Measurements from ENCODE around the gene TMC6. TPM values are rescaled to one million over a fixed set of nuclear protein-coding genes. Genes with fewer than 3 reads are reported as not detected.
"Not testable (repeated sequence)": the region's sequence is repeated elsewhere in the genome, so short reads cannot be mapped to it uniquely, and the experiment has no call there.

Gene TMC6
- total RNA-seq, 1 donor from 2014 or later: 61.7 TPM

DNA sequence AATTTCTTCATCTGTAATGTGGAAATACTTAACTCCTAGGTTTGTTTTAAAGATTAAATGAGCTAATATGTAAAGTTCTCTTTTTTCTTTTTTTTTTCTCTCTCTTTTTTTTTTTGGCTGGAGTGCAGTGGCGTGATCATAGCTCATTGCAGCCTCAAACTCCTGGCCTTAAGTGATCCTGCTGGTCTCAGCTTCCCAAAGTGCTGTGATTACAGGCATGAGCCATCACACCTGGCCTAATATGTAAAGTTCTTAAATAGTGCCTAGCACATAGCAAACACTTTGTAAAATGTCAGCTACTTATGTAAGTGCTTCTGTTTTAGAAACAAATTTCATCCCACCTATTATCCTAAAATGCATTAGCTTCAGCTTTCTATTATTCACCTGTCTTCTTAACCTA, 40.0 kb downstream of the TMC6 start:
- Histone ChIP-seq H3K36me3 (ENCODE audit: insufficient read depth, low read length) (peaks cover 5% of the 10 kb centered on the region), H3K9me3 (ENCODE audit: insufficient read depth, low read depth, low read length) (no peaks in the 10 kb centered on the region), H3K4me3 (ENCODE audit: insufficient read depth, low read depth, low read length) (no peak overlapping the region), H3K79me2 (ENCODE audit: insufficient read depth, low read length) (no peaks in the 10 kb centered on the region), H3K4me1 (ENCODE audit: insufficient read depth, low read length) (no peaks in the 10 kb centered on the region), H2AFZ (ENCODE audit: low read depth, low read length) (no peak overlapping the region), H3K27ac (ENCODE audit: low read depth, low read length) (no peak overlapping the region), H3K9ac (ENCODE audit: low read length) (no peak overlapping the region), H3K27me3 (ENCODE audit: insufficient read depth, low read length) (no peaks in the 10 kb centered on the region), H3K4me2 (ENCODE audit: low read length) (no peak overlapping the region), H4K20me1 (ENCODE audit: insufficient read depth, low read length) (no peaks in the 10 kb centered on the region)
- Mint-ChIP-seq H3K36me3 (ENCODE audit: low read depth, unreplicated experiment) (peaks cover 8% of the 10 kb centered on the region), H3K27me3 (ENCODE audit: low read depth, unreplicated experiment) (no peaks in the 10 kb centered on the region), H3K9me3 (ENCODE audit: unreplicated experiment) (no peaks in the 10 kb centered on the region), H3K4me1 (ENCODE audit: low read depth, unreplicated experiment) (no peaks in the 10 kb centered on the region), H3K27ac (ENCODE audit: unreplicated experiment) (no peak overlapping the region), H3K4me3 (ENCODE audit: unreplicated experiment) (no peak overlapping the region)
- no peak for DNase-seq (ENCODE audit: low read depth)
- TF ChIP-seq EZH2 (IDR thresholded peaks at IDR 0.05; ENCODE audit: insufficient read depth, low read length): no peak
- TF ChIP-seq, protein P1, sequence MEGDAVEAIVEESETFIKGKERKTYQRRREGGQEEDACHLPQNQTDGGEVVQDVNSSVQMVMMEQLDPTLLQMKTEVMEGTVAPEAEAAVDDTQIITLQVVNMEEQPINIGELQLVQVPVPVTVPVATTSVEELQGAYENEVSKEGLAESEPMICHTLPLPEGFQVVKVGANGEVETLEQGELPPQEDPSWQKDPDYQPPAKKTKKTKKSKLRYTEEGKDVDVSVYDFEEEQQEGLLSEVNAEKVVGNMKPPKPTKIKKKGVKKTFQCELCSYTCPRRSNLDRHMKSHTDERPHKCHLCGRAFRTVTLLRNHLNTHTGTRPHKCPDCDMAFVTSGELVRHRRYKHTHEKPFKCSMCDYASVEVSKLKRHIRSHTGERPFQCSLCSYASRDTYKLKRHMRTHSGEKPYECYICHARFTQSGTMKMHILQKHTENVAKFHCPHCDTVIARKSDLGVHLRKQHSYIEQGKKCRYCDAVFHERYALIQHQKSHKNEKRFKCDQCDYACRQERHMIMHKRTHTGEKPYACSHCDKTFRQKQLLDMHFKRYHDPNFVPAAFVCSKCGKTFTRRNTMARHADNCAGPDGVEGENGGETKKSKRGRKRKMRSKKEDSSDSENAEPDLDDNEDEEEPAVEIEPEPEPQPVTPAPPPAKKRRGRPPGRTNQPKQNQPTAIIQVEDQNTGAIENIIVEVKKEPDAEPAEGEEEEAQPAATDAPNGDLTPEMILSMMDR (IDR thresholded peaks at IDR 0.05; ENCODE audit: insufficient read depth, low read depth, low read length): no peak
- FAIRE-seq: no peak

- no peak overlapping the region for H3K27ac ChIP-seq (ENCODE audit: low read depth, low read length)
- FAIRE-seq (no peak), DNase-seq (ENCODE audit: low read depth) (no peak)
- Mint-ChIP-seq H3K27me3 (ENCODE audit: low read depth, unreplicated experiment) (no peaks in the 10 kb centered on the region), H3K36me3 (ENCODE audit: low read depth, unreplicated experiment) (no peaks in the 10 kb centered on the region), H3K27ac (ENCODE audit: unreplicated experiment) (no peak overlapping the region), H3K4me3 (ENCODE audit: unreplicated experiment) (no peak overlapping the region), H3K9me3 (ENCODE audit: unreplicated experiment) (no peaks in the 10 kb centered on the region), H3K4me1 (ENCODE audit: low read depth, unreplicated experiment) (no peaks in the 10 kb centered on the region)
- no peak for TF ChIP-seq EZH2 (IDR thresholded peaks at IDR 0.05; ENCODE audit: insufficient read depth, low read length)
- TF ChIP-seq, protein P1 (IDR thresholded peaks at IDR 0.05; ENCODE audit: insufficient read depth, low read depth, low read length): no peak
- no peaks in the 10 kb centered on the region for H3K4me1 ChIP-seq (ENCODE audit: insufficient read depth, low read length)
- H3K27me3 ChIP-seq (ENCODE audit: insufficient read depth, low read length): no peaks in the 10 kb centered on the region
- no peaks in the 10 kb centered on the region for H3K9me3 ChIP-seq (ENCODE audit: insufficient read depth, low read depth, low read length)
- H3K79me2 ChIP-seq (ENCODE audit: insufficient read depth, low read length): no peaks in the 10 kb centered on the region
- H3K4me3 ChIP-seq (ENCODE audit: insufficient read depth, low read depth, low read length): no peak overlapping the region
- H4K20me1 ChIP-seq (ENCODE audit: insufficient read depth, low read length): no peaks in the 10 kb centered on the region
- H3K4me2 ChIP-seq (ENCODE audit: low read length): no peak overlapping the region
- peaks cover 5% of the 10 kb centered on the region for H3K36me3 ChIP-seq (ENCODE audit: insufficient read depth, low read length)
- H3K9ac ChIP-seq (ENCODE audit: low read length): no peak overlapping the region
- no peak overlapping the region for H2AFZ ChIP-seq (ENCODE audit: low read depth, low read length)
Observed at GRCh38 chr17:78086740-78087139, 41.8 kb downstream of the TMC6 start.

DNA sequence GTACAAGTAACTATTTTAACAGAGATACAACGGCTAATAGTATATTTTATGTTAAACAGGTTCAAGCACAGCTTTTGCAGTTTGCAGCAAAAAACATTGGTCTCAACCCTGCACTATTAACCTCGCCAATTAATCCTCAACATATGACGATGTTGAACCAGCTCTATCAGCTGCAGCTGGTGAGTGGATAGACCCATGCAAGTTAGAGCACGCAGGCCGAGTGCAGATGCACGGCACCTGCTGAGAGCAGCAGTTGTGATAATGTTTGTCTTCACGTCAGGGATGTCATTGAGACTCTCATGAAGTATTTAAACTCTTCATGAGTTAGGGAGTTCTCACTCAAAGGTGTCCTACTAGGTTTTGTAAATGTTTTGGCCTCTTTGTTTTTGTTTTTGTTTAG, 45.6 kb downstream of the TMC6 start:
- Histone ChIP-seq H3K4me3 (ENCODE audit: insufficient read depth, low read depth, low read length) (no peak overlapping the region), H3K4me2 (ENCODE audit: low read length) (no peak overlapping the region), H3K36me3 (ENCODE audit: insufficient read depth, low read length) (no peaks in the 10 kb centered on the region), H3K27me3 (ENCODE audit: insufficient read depth, low read length) (no peaks in the 10 kb centered on the region), H2AFZ (ENCODE audit: low read depth, low read length) (no peak overlapping the region), H3K79me2 (ENCODE audit: insufficient read depth, low read length) (no peaks in the 10 kb centered on the region), H3K9ac (ENCODE audit: low read length) (no peak overlapping the region), H3K4me1 (ENCODE audit: insufficient read depth, low read length) (no peaks in the 10 kb centered on the region), H4K20me1 (ENCODE audit: insufficient read depth, low read length) (no peaks in the 10 kb centered on the region), H3K27ac (ENCODE audit: low read depth, low read length) (no peak overlapping the region), H3K9me3 (ENCODE audit: insufficient read depth, low read depth, low read length) (no peaks in the 10 kb centered on the region)
- no peak for DNase-seq (ENCODE audit: low read depth)
- TF ChIP-seq, protein P1 (IDR thresholded peaks at IDR 0.05; ENCODE audit: insufficient read depth, low read depth, low read length): no peak
- no peak for TF ChIP-seq EZH2 (IDR thresholded peaks at IDR 0.05; ENCODE audit: insufficient read depth, low read length)
- H3K36me3 Mint-ChIP-seq (ENCODE audit: low read depth, unreplicated experiment): peaks cover under 1% of the 10 kb centered on the region
- H3K9me3 Mint-ChIP-seq (ENCODE audit: unreplicated experiment): no peaks in the 10 kb centered on the region
- no peaks in the 10 kb centered on the region for H3K27me3 Mint-ChIP-seq (ENCODE audit: low read depth, unreplicated experiment)
- H3K27ac Mint-ChIP-seq (ENCODE audit: unreplicated experiment): no peak overlapping the region
- H3K4me3 Mint-ChIP-seq (ENCODE audit: unreplicated experiment): no peak overlapping the region
- no peaks in the 10 kb centered on the region for H3K4me1 Mint-ChIP-seq (ENCODE audit: low read depth, unreplicated experiment)
- FAIRE-seq: no peak

GRCh38 chr17:78082355-78082872, 46.1 kb downstream of the TMC6 start:
- not testable (repeated sequence) for H3K36me3 Mint-ChIP-seq (ENCODE audit: low read depth, unreplicated experiment); DNase-seq (ENCODE audit: low read depth); FAIRE-seq; H3K4me2 ChIP-seq (ENCODE audit: low read length); H3K9ac ChIP-seq (ENCODE audit: low read length); H3K27ac Mint-ChIP-seq (ENCODE audit: unreplicated experiment); H2AFZ ChIP-seq (ENCODE audit: low read depth, low read length); H3K4me3 Mint-ChIP-seq (ENCODE audit: unreplicated experiment); H4K20me1 ChIP-seq (ENCODE audit: insufficient read depth, low read length); H3K36me3 ChIP-seq (ENCODE audit: insufficient read depth, low read length); H3K9me3 Mint-ChIP-seq (ENCODE audit: unreplicated experiment); H3K4me1 ChIP-seq (ENCODE audit: insufficient read depth, low read length); H3K79me2 ChIP-seq (ENCODE audit: insufficient read depth, low read length); H3K4me3 ChIP-seq (ENCODE audit: insufficient read depth, low read depth, low read length); H3K4me1 Mint-ChIP-seq (ENCODE audit: low read depth, unreplicated experiment); H3K27me3 ChIP-seq (ENCODE audit: insufficient read depth, low read length); H3K27ac ChIP-seq (ENCODE audit: low read depth, low read length); H3K9me3 ChIP-seq (ENCODE audit: insufficient read depth, low read depth, low read length); H3K27me3 Mint-ChIP-seq (ENCODE audit: low read depth, unreplicated experiment)

Measured in astrocyte (in vitro differentiated cells and primary cell).